ENCODE measurements around the gene OR6X1.

GRCh38 chr11:123736769-123737168 is 17.5 kb downstream of the OR6X1 start:
- TF ChIP-seq, protein P1, sequence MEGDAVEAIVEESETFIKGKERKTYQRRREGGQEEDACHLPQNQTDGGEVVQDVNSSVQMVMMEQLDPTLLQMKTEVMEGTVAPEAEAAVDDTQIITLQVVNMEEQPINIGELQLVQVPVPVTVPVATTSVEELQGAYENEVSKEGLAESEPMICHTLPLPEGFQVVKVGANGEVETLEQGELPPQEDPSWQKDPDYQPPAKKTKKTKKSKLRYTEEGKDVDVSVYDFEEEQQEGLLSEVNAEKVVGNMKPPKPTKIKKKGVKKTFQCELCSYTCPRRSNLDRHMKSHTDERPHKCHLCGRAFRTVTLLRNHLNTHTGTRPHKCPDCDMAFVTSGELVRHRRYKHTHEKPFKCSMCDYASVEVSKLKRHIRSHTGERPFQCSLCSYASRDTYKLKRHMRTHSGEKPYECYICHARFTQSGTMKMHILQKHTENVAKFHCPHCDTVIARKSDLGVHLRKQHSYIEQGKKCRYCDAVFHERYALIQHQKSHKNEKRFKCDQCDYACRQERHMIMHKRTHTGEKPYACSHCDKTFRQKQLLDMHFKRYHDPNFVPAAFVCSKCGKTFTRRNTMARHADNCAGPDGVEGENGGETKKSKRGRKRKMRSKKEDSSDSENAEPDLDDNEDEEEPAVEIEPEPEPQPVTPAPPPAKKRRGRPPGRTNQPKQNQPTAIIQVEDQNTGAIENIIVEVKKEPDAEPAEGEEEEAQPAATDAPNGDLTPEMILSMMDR (IDR thresholded peaks at IDR 0.05): no peak
- TF ChIP-seq EZH2 (IDR thresholded peaks at IDR 0.05; ENCODE audit: borderline replicate concordance, insufficient read depth, low read depth, low read length, poor library complexity, severe bottlenecking): no peak

Measured in B cell (primary cell).